Ishikawa (cell line): ENCODE measurements around the gene LHCGR.

Experiments used
- CEBPB ChIP-seq: IDR thresholded peaks from 2 replicates; pipeline ENCODE4 v1.6.1; 2012
- CREB1 ChIP-seq: IDR thresholded peaks from 2 replicates; pipeline ENCODE4 v1.6.1; 2012; ENCODE audit warnings: low read depth
- EGR1 ChIP-seq: IDR thresholded peaks from 2 replicates; pipeline ENCODE4 v1.6.1; 2012
- EP300 ChIP-seq: IDR thresholded peaks from 2 replicates; pipeline ENCODE4 v1.6.1; 2012; ENCODE audit warnings: borderline replicate concordance
- FOXM1 ChIP-seq: IDR thresholded peaks from 2 replicates; pipeline ENCODE4 v1.6.1; 2012; ENCODE audit warnings: low read depth, borderline replicate concordance
- MAX ChIP-seq: IDR thresholded peaks from 2 replicates; pipeline ENCODE4 v1.6.1; 2012
- NFIC ChIP-seq: IDR thresholded peaks from 2 replicates; pipeline ENCODE4 v1.6.1; 2012
- RAD21 ChIP-seq: IDR thresholded peaks from 2 replicates; pipeline ENCODE4 v1.6.1; 2012; ENCODE audit warnings: low read depth
- REST ChIP-seq: IDR thresholded peaks from 2 replicates; pipeline ENCODE4 v1.6.1; 2012; ENCODE audit warnings: low read depth, mild to moderate bottlenecking
- TAF1 ChIP-seq: IDR thresholded peaks from 2 replicates; pipeline ENCODE4 v1.6.1; 2012; ENCODE audit warnings: low read depth, mild to moderate bottlenecking
- TCF12 ChIP-seq: IDR thresholded peaks from 2 replicates; pipeline ENCODE4 v1.6.1; 2012; ENCODE audit warnings: low read depth
- TEAD4 ChIP-seq: IDR thresholded peaks from 2 replicates; pipeline ENCODE4 v1.6.1; 2012
- USF1 ChIP-seq: IDR thresholded peaks from 2 replicates; pipeline ENCODE4 v1.6.1; 2012
- YY1 ChIP-seq: IDR thresholded peaks from 2 replicates; pipeline ENCODE4 v1.6.1; 2012; ENCODE audit warnings: low read depth
- ZBTB7A ChIP-seq: IDR thresholded peaks from 2 replicates; pipeline ENCODE4 v1.6.1; 2012; ENCODE audit warnings: low read depth

Gene LHCGR

GRCh38 chr2:48694149-48694548 lies 61.4 kb downstream of the LHCGR start:
- no peak for TF ChIP-seq CEBPB
- 0 out of 2 replicates have a peak, but pooled peaks have one; percentile 29 for TF ChIP-seq TCF12
- TF ChIP-seq NFIC, result no peak; the same call in 1 of the 2 replicates
- TF ChIP-seq REST, result no peak
- TF ChIP-seq MAX, result no peak
- TF ChIP-seq RAD21, result 0 out of 2 replicates have a peak, but pooled peaks have one; percentile 4
- TF ChIP-seq TAF1, result no peak
- TF ChIP-seq YY1, result no peak
- TF ChIP-seq TEAD4, result peak; percentile 80
- TF ChIP-seq CREB1, result no peak
- no peak for TF ChIP-seq ZBTB7A
- peak; percentile 63; the same call in 1 of the 2 replicates for TF ChIP-seq EP300
- no peak for TF ChIP-seq USF1

- TF ChIP-seq TEAD4 (peak; percentile 51; the same call in 1 of the 2 replicates), USF1 (peak; percentile 76), YY1 (no peak), MAX (peak; percentile 19; the same call in 1 of the 2 replicates), CEBPB (no peak), EGR1 (no peak), TAF1 (no peak), REST (no peak), TCF12 (no peak), CREB1 (no peak), RAD21 (no peak)
Measured at GRCh38 chr2:48693645-48694044, 61.9 kb downstream of the LHCGR start.

- no peak for TF ChIP-seq NFIC
- TF ChIP-seq ZBTB7A, result no peak
- TF ChIP-seq TAF1, result no peak
- TF ChIP-seq EP300, result no peak
- no peak for TF ChIP-seq EGR1
- TF ChIP-seq TCF12, result no peak
- no peak for TF ChIP-seq YY1
- TF ChIP-seq RAD21, result no peak
- no peak for TF ChIP-seq TEAD4
- TF ChIP-seq CEBPB, result no peak
- TF ChIP-seq REST, result no peak
- no peak for TF ChIP-seq CREB1
- no peak for TF ChIP-seq USF1
- TF ChIP-seq MAX, result no peak
- no peak for TF ChIP-seq FOXM1
Measured at GRCh38 chr2:48693066-48693465, 62.5 kb downstream of the LHCGR start.

- TF ChIP-seq EGR1, result no peak
- no peak for TF ChIP-seq CEBPB
Measured at GRCh38 chr2:48691935-48692691, 63.4 kb downstream of the LHCGR start.
